Measurements from ENCODE around the gene MRPS12. TPM values are rescaled to one million over a fixed set of nuclear protein-coding genes. Genes with fewer than 3 reads are reported as not detected.
A peak's percentile ranks its signal among the peaks of the same experiment; 100 is the strongest.

MRPS12 gene
- total RNA-seq, 1 experiment from 2014 or later, result 88.0 TPM

DNA sequence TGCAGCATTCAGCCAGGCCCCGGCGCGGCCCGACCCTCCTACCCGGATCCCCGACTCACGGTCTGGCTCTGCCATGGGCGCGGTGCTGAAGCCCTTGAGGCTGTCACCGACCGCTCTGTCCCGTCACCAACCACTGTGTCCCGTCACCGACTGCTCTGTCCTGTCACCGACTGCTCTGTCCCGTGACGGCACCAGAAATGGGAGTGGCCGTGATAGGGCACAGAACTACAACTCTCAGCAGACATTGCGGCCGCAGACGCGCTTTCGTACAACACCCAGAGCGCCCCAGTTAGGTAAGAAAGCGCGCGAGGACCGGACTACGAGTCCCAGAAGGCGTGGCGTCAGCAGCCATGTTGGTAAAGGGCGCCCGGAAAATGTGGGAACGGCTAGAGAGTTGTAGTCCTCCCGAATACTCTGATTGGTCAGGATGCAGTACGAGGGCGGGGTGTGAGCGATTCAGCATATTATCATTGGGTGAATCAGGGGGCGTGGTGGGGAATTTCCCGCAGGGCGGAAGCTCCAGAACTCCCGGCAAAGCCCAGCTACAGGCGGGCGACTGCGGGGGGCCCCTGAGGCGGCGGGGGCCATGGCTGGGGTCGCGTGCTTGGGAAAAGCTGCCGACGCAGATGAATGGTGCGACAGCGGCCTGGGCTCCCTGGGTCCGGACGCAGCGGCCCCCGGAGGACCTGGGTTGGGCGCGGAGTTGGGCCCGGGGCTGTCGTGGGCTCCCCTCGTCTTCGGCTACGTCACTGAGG, 31.1 kb upstream of the MRPS12 start, which contains the start of the genes NFKBIB and SIRT2:
NFKBIB (plus strand) TSS at position 523 of the 755 bp plus-strand sequence; CDS start at position 587, 64 bp downstream.
SIRT2 (minus strand) TSS at position 172 of the 755 bp plus-strand sequence; CDS start at position 75, 97 bp downstream.
- H3K36me3 Mint-ChIP-seq, result no peaks in the 10 kb centered on the region; the same call in 1 of the 2 replicates
- ATAC-seq (peak; percentile 97), DNase-seq (ENCODE audit: low spot score) (peak; percentile 99)
- peak within 1 kb of the TSS; percentile 94 for H3K27ac Mint-ChIP-seq
- peak within 1 kb of the TSS; percentile 87 for H3K4me3 Mint-ChIP-seq
- CTCF ChIA-PET, result interaction anchor here (0.5 to 3.0 kb wide), 17 partner anchors 10 to 497 kb away, joined by 3 to 32 read pairs (median 3); partner anchors contain the start of genes CCER2, FAM98C, MRPS12 and RINL
- H3K9me3 Mint-ChIP-seq, result peaks cover 4% of the 10 kb centered on the region; the same call in 1 of the 2 replicates
- POLR2A ChIA-PET, result interaction anchor here (1.0 to 1.4 kb wide), 6 partner anchors 9 to 51 kb away, joined by 3 to 11 read pairs (median 4); partner anchors contain the start of gene CCER2
- H3K27me3 Mint-ChIP-seq (ENCODE audit: low read depth), result peaks cover 24% of the 10 kb centered on the region
- H3K4me1 Mint-ChIP-seq, result peaks cover 12% of the 10 kb centered on the region
- TF ChIP-seq ZNF121 (CRISPR knock-in tag; IDR thresholded peaks at IDR 0.05) (peak; percentile 100), SP1 (CRISPR knock-in tag; conservative IDR thresholded peaks at IDR 0.05) (peak; percentile 98), FOXK1 (CRISPR knock-in tag; IDR thresholded peaks at IDR 0.05) (peak; percentile 84), ZNF423 (CRISPR knock-in tag; IDR thresholded peaks at IDR 0.05) (no peak), ZBTB21 (CRISPR knock-in tag; IDR thresholded peaks at IDR 0.05; ENCODE audit: borderline replicate concordance) (no peak), ZNF263 (CRISPR knock-in tag; IDR thresholded peaks at IDR 0.05; ENCODE audit: low read depth) (peak; percentile 29; the same call in 1 of the 2 replicates), FOXP1 (CRISPR knock-in tag; IDR thresholded peaks at IDR 0.05; ENCODE audit: borderline replicate concordance) (peak; percentile 48; the same call in 1 of the 2 replicates), ETV6 (CRISPR knock-in tag; IDR thresholded peaks at IDR 0.05) (peak; percentile 50; the same call in 1 of the 2 replicates), ZNF317 (CRISPR knock-in tag; IDR thresholded peaks at IDR 0.05; ENCODE audit: borderline replicate concordance, low read depth) (no peak), ESRRA (CRISPR knock-in tag; IDR thresholded peaks at IDR 0.05; ENCODE audit: borderline replicate concordance) (no peak), GABPB1 (CRISPR knock-in tag; IDR thresholded peaks at IDR 0.05) (peak; percentile 72; the same call in 1 of the 2 replicates), ZNF671 (CRISPR knock-in tag; IDR thresholded peaks at IDR 0.05) (no peak)
- TF ChIP-seq, protein P1, sequence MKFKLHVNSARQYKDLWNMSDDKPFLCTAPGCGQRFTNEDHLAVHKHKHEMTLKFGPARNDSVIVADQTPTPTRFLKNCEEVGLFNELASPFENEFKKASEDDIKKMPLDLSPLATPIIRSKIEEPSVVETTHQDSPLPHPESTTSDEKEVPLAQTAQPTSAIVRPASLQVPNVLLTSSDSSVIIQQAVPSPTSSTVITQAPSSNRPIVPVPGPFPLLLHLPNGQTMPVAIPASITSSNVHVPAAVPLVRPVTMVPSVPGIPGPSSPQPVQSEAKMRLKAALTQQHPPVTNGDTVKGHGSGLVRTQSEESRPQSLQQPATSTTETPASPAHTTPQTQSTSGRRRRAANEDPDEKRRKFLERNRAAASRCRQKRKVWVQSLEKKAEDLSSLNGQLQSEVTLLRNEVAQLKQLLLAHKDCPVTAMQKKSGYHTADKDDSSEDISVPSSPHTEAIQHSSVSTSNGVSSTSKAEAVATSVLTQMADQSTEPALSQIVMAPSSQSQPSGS (CRISPR knock-in tag; IDR thresholded peaks at IDR 0.05; ENCODE audit: borderline replicate concordance, low read depth), result no peak
- TF ChIP-seq, protein P2, sequence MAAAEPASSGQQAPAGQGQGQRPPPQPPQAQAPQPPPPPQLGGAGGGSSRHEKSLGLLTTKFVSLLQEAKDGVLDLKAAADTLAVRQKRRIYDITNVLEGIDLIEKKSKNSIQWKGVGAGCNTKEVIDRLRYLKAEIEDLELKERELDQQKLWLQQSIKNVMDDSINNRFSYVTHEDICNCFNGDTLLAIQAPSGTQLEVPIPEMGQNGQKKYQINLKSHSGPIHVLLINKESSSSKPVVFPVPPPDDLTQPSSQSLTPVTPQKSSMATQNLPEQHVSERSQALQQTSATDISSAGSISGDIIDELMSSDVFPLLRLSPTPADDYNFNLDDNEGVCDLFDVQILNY (CRISPR knock-in tag; IDR thresholded peaks at IDR 0.05), result peak; percentile 40; the same call in 1 of the 2 replicates
- TF ChIP-seq, protein P3, sequence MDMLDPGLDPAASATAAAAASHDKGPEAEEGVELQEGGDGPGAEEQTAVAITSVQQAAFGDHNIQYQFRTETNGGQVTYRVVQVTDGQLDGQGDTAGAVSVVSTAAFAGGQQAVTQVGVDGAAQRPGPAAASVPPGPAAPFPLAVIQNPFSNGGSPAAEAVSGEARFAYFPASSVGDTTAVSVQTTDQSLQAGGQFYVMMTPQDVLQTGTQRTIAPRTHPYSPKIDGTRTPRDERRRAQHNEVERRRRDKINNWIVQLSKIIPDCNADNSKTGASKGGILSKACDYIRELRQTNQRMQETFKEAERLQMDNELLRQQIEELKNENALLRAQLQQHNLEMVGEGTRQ (CRISPR knock-in tag; IDR thresholded peaks at IDR 0.05), result peak; percentile 81
- TF ChIP-seq, protein P4, sequence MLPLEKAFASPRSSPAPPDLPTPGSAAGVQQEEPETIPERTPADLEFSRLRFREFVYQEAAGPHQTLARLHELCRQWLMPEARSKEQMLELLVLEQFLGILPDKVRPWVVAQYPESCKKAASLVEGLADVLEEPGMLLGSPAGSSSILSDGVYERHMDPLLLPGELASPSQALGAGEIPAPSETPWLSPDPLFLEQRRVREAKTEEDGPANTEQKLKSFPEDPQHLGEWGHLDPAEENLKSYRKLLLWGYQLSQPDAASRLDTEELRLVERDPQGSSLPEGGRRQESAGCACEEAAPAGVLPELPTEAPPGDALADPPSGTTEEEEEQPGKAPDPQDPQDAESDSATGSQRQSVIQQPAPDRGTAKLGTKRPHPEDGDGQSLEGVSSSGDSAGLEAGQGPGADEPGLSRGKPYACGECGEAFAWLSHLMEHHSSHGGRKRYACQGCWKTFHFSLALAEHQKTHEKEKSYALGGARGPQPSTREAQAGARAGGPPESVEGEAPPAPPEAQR (CRISPR knock-in tag; IDR thresholded peaks at IDR 0.05), result no peak
- TF ChIP-seq, protein P5, sequence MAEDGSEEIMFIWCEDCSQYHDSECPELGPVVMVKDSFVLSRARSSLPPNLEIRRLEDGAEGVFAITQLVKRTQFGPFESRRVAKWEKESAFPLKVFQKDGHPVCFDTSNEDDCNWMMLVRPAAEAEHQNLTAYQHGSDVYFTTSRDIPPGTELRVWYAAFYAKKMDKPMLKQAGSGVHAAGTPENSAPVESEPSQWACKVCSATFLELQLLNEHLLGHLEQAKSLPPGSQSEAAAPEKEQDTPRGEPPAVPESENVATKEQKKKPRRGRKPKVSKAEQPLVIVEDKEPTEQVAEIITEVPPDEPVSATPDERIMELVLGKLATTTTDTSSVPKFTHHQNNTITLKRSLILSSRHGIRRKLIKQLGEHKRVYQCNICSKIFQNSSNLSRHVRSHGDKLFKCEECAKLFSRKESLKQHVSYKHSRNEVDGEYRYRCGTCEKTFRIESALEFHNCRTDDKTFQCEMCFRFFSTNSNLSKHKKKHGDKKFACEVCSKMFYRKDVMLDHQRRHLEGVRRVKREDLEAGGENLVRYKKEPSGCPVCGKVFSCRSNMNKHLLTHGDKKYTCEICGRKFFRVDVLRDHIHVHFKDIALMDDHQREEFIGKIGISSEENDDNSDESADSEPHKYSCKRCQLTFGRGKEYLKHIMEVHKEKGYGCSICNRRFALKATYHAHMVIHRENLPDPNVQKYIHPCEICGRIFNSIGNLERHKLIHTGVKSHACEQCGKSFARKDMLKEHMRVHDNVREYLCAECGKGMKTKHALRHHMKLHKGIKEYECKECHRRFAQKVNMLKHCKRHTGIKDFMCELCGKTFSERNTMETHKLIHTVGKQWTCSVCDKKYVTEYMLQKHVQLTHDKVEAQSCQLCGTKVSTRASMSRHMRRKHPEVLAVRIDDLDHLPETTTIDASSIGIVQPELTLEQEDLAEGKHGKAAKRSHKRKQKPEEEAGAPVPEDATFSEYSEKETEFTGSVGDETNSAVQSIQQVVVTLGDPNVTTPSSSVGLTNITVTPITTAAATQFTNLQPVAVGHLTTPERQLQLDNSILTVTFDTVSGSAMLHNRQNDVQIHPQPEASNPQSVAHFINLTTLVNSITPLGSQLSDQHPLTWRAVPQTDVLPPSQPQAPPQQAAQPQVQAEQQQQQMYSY (CRISPR knock-in tag; IDR thresholded peaks at IDR 0.05), result peak; percentile 39; the same call in 1 of the 2 replicates
- TF ChIP-seq, protein P6, sequence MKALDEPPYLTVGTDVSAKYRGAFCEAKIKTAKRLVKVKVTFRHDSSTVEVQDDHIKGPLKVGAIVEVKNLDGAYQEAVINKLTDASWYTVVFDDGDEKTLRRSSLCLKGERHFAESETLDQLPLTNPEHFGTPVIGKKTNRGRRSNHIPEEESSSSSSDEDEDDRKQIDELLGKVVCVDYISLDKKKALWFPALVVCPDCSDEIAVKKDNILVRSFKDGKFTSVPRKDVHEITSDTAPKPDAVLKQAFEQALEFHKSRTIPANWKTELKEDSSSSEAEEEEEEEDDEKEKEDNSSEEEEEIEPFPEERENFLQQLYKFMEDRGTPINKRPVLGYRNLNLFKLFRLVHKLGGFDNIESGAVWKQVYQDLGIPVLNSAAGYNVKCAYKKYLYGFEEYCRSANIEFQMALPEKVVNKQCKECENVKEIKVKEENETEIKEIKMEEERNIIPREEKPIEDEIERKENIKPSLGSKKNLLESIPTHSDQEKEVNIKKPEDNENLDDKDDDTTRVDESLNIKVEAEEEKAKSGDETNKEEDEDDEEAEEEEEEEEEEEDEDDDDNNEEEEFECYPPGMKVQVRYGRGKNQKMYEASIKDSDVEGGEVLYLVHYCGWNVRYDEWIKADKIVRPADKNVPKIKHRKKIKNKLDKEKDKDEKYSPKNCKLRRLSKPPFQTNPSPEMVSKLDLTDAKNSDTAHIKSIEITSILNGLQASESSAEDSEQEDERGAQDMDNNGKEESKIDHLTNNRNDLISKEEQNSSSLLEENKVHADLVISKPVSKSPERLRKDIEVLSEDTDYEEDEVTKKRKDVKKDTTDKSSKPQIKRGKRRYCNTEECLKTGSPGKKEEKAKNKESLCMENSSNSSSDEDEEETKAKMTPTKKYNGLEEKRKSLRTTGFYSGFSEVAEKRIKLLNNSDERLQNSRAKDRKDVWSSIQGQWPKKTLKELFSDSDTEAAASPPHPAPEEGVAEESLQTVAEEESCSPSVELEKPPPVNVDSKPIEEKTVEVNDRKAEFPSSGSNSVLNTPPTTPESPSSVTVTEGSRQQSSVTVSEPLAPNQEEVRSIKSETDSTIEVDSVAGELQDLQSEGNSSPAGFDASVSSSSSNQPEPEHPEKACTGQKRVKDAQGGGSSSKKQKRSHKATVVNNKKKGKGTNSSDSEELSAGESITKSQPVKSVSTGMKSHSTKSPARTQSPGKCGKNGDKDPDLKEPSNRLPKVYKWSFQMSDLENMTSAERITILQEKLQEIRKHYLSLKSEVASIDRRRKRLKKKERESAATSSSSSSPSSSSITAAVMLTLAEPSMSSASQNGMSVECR (CRISPR knock-in tag; IDR thresholded peaks at IDR 0.05; ENCODE audit: borderline replicate concordance), result 0 out of 2 replicates have a peak, but pooled peaks have one; percentile 22
- TF ChIP-seq, protein P7, sequence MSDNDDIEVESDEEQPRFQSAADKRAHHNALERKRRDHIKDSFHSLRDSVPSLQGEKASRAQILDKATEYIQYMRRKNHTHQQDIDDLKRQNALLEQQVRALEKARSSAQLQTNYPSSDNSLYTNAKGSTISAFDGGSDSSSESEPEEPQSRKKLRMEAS (CRISPR knock-in tag; IDR thresholded peaks at IDR 0.05), result peak; percentile 53
- TF ChIP-seq, protein P8, sequence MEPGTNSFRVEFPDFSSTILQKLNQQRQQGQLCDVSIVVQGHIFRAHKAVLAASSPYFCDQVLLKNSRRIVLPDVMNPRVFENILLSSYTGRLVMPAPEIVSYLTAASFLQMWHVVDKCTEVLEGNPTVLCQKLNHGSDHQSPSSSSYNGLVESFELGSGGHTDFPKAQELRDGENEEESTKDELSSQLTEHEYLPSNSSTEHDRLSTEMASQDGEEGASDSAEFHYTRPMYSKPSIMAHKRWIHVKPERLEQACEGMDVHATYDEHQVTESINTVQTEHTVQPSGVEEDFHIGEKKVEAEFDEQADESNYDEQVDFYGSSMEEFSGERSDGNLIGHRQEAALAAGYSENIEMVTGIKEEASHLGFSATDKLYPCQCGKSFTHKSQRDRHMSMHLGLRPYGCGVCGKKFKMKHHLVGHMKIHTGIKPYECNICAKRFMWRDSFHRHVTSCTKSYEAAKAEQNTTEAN (CRISPR knock-in tag; IDR thresholded peaks at IDR 0.05), result 0 out of 2 replicates have a peak, but pooled peaks have one; percentile 32

Measured in WTC11 (cell line).